Mesenchymal stem cell (in vitro differentiated cells and primary cell): ENCODE results near the gene KCNS1.
A peak's percentile ranks its signal among the peaks of the same experiment; 100 is the strongest.

Source experiments
- DNase-seq: peaks from one replicate; pipeline ENCODE4 v3.0.0-alpha.2; 2013
- H2AFZ ChIP-seq: one replicate; pipeline ENCODE4 v1.6.1; 2013; ENCODE audit warnings: low read depth, mild to moderate bottlenecking, control low read depth, inconsistent platforms, low read length, moderate library complexity
- H2AK5ac ChIP-seq: 2 replicates; pipeline ENCODE4 v1.6.1; 2013; ENCODE audit warnings: low read length, moderate library complexity, mild to moderate bottlenecking, inconsistent platforms; ENCODE audit not compliant: severe bottlenecking
- H2BK120ac ChIP-seq: one replicate; pipeline ENCODE4 v1.6.1; 2013; ENCODE audit warnings: low read depth, mild to moderate bottlenecking, inconsistent platforms, low read length, moderate library complexity
- H2BK12ac ChIP-seq, 2 experiments: one replicate each; pipeline ENCODE4 v1.6.1; 2013; ENCODE audit warnings: inconsistent platforms in 2 of 2, low read length in 2 of 2, mild to moderate bottlenecking in 2 of 2, moderate library complexity in 2 of 2, control low read depth in 1 of 2
- H2BK15ac ChIP-seq: one replicate; pipeline ENCODE4 v1.6.1; 2013; ENCODE audit warnings: mild to moderate bottlenecking, low read depth, inconsistent platforms; ENCODE audit not compliant: poor library complexity, severe bottlenecking
- H2BK5ac ChIP-seq: 2 replicates; pipeline ENCODE4 v1.6.1; 2013; ENCODE audit warnings: low read depth, mild to moderate bottlenecking, low read length, control low read depth, inconsistent platforms; ENCODE audit not compliant: poor library complexity, severe bottlenecking
- H3K14ac ChIP-seq, 2 experiments: one replicate each; pipeline ENCODE4 v1.6.1; 2013; ENCODE audit warnings: inconsistent platforms in 2 of 2, low read length in 2 of 2, control low read depth in 1 of 2, mild to moderate bottlenecking in 1 of 2, moderate library complexity in 1 of 2
- H3K18ac ChIP-seq, 2 experiments: one replicate each; pipeline ENCODE4 v1.6.1; 2013; ENCODE audit warnings: inconsistent platforms in 2 of 2, low read length in 2 of 2, control low read depth in 1 of 2, low read depth in 1 of 2, mild to moderate bottlenecking in 1 of 2
- H3K23ac ChIP-seq, 2 experiments: one replicate each; pipeline ENCODE4 v1.6.1; 2013; ENCODE audit warnings: inconsistent platforms in 2 of 2, low read length in 2 of 2, mild to moderate bottlenecking in 2 of 2, moderate library complexity in 2 of 2, control low read depth in 1 of 2
- H3K27ac ChIP-seq: 2 replicates; pipeline ENCODE4 v1.5.1; 2013; ENCODE audit warnings: mild to moderate bottlenecking, moderate library complexity, low read length, control low read depth, inconsistent platforms; ENCODE audit not compliant: poor library complexity, severe bottlenecking
- H3K27me3 ChIP-seq, 2 experiments: 2 replicates each; pipeline versions ENCODE4 v1.6.1 to v1.7.0; 2013; ENCODE audit warnings: low read length in 2 of 2, mild to moderate bottlenecking in 2 of 2, moderate library complexity in 2 of 2, control low read depth in 1 of 2, inconsistent platforms in 1 of 2; ENCODE audit not compliant: control insufficient read depth in 1 of 2, insufficient read depth in 1 of 2
- H3K36me3 ChIP-seq, 2 experiments: 2 replicates each; pipeline versions ENCODE4 v1.6.1 to v1.7.0; 2013; ENCODE audit warnings: low read length in 2 of 2, control low read depth in 1 of 2, inconsistent platforms in 1 of 2, low read depth in 1 of 2, mild to moderate bottlenecking in 1 of 2; ENCODE audit not compliant: insufficient read depth in 2 of 2, control insufficient read depth in 1 of 2
- H3K4ac ChIP-seq, 2 experiments: one replicate each; pipeline ENCODE4 v1.6.1; 2013; ENCODE audit warnings: inconsistent platforms in 2 of 2, low read length in 2 of 2, mild to moderate bottlenecking in 2 of 2, moderate library complexity in 2 of 2, control low read depth in 1 of 2, low read depth in 1 of 2
- H3K4me1 ChIP-seq: 2 replicates; pipeline ENCODE4 v1.6.1; 2013; ENCODE audit warnings: low read depth, low read length, control low read depth; ENCODE audit not compliant: control insufficient read depth, insufficient read depth
- H3K4me2 ChIP-seq: 2 replicates; pipeline ENCODE4 v1.6.1; 2013; ENCODE audit warnings: low read length, mild to moderate bottlenecking, inconsistent platforms; ENCODE audit not compliant: poor library complexity, severe bottlenecking
- H3K4me3 ChIP-seq, 2 experiments: 2 replicates each; pipeline versions ENCODE4 v1.5.1 to v1.7.0; 2013; ENCODE audit warnings: low read length in 2 of 2, mild to moderate bottlenecking in 2 of 2, control low read depth in 1 of 2, low read depth in 1 of 2; ENCODE audit not compliant: insufficient read depth in 1 of 2
- H3K79me1 ChIP-seq: replicated peaks from 2 replicates; pipeline ENCODE4 v1.6.1; 2013; ENCODE audit warnings: mild to moderate bottlenecking, control low read depth, low read length, inconsistent platforms; ENCODE audit not compliant: poor library complexity, severe bottlenecking
- H3K9ac ChIP-seq: 2 replicates; pipeline ENCODE4 v1.7.0; 2013; ENCODE audit warnings: mild to moderate bottlenecking, low read length, moderate library complexity
- H3K9me3 ChIP-seq: 2 replicates; pipeline ENCODE4 v1.7.0; 2013; ENCODE audit warnings: mild to moderate bottlenecking, low read length; ENCODE audit not compliant: control insufficient read depth
- H4K8ac ChIP-seq: one replicate; pipeline ENCODE4 v1.6.1; 2013; ENCODE audit warnings: inconsistent platforms, mild to moderate bottlenecking, low read length, moderate library complexity
- H4K91ac ChIP-seq: one replicate; pipeline ENCODE4 v1.6.1; 2013; ENCODE audit warnings: mild to moderate bottlenecking, low read length, inconsistent platforms
- WGBS: methylation state at CpG from one replicate; pipeline ENCODE4 v1.1.7; 2013; ENCODE audit warnings: mixed read lengths; 5-methylcytosine and 5-hydroxymethylcytosine counted together

Gene KCNS1

DNA sequence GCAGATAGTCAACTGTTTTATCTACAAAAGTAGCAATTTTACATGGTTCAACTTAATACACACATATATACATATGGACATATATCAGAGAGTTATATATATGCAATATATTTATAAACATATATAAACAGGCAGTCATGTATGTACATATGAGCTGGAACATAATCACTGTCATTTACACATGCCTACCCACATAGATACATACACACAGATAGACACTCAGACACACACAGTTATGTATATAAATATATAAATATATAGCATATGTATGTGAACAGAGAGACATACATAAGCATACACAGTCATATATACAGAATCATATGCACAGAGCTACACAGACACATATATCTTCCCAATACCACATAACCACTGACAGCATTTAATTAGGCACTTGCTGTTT, 11.8 kb upstream of the KCNS1 start:
- Histone ChIP-seq H2AK5ac (no peak overlapping the region), H3K23ac (no peak overlapping the region), H3K27ac (no peak overlapping the region), H3K4me2 (no peak overlapping the region), H3K4ac (no peak overlapping the region), H4K8ac (no peak overlapping the region), H3K9ac (no peak overlapping the region), H2BK120ac (no peak overlapping the region), H3K14ac (no peak overlapping the region), H2BK15ac (no peak overlapping the region), H2BK5ac (no peak overlapping the region), H2BK12ac (no peak overlapping the region), H3K27me3 (peaks cover 28 to 78% of the 10 kb centered on the region in 2 experiments), H3K18ac (no peak overlapping the region), H3K79me1 (no peaks in the 10 kb centered on the region), H4K91ac (no peak overlapping the region), H3K4me1 (peaks cover 3% of the 10 kb centered on the region), H3K9me3 (no peaks in the 10 kb centered on the region), H3K4me3 (no peak overlapping the region), H3K36me3 (no peaks in the 10 kb centered on the region), H2AFZ (no peak overlapping the region)
- no peak for DNase-seq

DNA sequence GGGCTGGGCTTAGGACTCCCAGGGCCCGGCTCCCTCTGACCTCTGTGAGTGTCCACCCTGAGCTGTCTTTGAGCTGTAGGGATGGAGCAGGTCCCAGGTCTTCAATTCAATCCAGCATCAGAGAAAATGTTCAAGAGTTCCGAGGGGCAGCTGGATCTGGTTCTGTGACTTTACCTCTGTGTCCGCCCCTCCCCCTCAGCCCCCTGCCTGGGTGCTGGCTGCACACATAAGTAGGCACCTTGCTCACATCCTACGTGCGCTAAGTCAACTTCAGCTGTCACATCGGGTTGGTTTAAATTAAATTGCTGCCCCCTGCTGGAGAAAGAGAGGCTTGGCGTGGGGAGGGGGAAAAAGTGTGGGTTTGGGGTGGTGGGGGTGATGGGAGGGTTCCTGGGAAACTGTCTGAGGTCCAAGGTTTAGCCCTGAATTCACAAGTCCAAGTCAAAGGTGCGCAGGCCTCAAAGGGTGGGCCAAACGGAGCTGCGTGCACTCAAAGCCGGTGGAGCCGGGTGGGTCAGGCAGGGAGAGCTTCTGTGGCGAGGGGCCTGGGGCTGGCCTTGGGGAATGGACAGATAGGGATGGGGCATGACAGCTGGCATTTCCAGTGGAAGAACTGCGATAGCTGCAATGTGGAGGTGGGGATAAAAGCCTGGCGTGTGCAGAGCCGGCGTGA, 11.0 kb upstream of the KCNS1 start:
- Histone ChIP-seq H3K27ac (no peak overlapping the region), H3K9ac (no peak overlapping the region), H2BK15ac (no peak overlapping the region), H3K79me1 (no peaks in the 10 kb centered on the region), H3K23ac (no peak overlapping the region), H3K4ac (no peak overlapping the region), H3K9me3 (no peaks in the 10 kb centered on the region), H2AK5ac (no peak overlapping the region), H2BK12ac (no peak overlapping the region), H3K4me1 (peaks cover 3% of the 10 kb centered on the region), H2BK120ac (no peak overlapping the region), H3K18ac (no peak overlapping the region), H2BK5ac (no peak overlapping the region), H3K27me3 (peaks cover 28 to 76% of the 10 kb centered on the region in 2 experiments), H2AFZ (no peak overlapping the region), H3K4me3 (no peak overlapping the region), H3K4me2 (no peak overlapping the region), H4K8ac (no peak overlapping the region), H3K36me3 (no peaks in the 10 kb centered on the region), H3K14ac (no peak overlapping the region), H4K91ac (no peak overlapping the region)
- peak; percentile 21 for DNase-seq
- 54% methylated on average over 13 of the region's 17 CpGs for WGBS

DNA sequence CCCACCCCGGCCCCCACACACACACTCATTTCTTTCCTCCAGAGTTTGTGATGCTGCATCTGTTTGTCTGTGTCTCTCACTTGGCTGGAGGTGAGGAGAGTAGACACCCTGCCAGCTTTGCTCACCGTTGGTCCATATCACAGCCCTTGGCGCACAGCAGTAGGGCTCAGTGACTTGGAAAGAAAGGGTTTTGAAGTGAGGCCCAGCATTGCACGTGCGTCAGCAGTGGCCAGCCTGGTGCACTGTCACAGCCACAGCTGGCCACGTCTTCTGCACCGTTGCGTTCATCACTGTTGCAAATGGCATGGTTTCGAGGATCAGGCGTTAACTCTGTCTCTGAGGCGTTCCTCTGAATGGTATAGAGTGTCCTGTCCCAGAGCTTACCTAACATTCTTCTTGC, 10.4 kb upstream of the KCNS1 start:
- H3K14ac ChIP-seq = peak overlapping the region in 1 of 2 experiments; percentile 0
- H2BK120ac ChIP-seq = no peak overlapping the region
- H3K36me3 ChIP-seq = no peaks in the 10 kb centered on the region
- no peak overlapping the region for H4K91ac ChIP-seq
- no peak overlapping the region for H3K27ac ChIP-seq
- H3K4me1 ChIP-seq = peaks cover 3% of the 10 kb centered on the region
- H3K18ac ChIP-seq = no peak overlapping the region
- H3K9ac ChIP-seq = no peak overlapping the region
- no peak overlapping the region for H2BK5ac ChIP-seq
- H2AK5ac ChIP-seq = no peak overlapping the region
- H3K23ac ChIP-seq = no peak overlapping the region
- H3K4me2 ChIP-seq = no peak overlapping the region
- DNase-seq = no peak
- peaks cover 28 to 83% of the 10 kb centered on the region in 2 experiments for H3K27me3 ChIP-seq
- H2BK15ac ChIP-seq = no peak overlapping the region
- no peak overlapping the region for H2AFZ ChIP-seq
- no peak overlapping the region for H3K4me3 ChIP-seq
- H3K4ac ChIP-seq = no peak overlapping the region
- no peaks in the 10 kb centered on the region for H3K79me1 ChIP-seq
- no peak overlapping the region for H2BK12ac ChIP-seq
- H4K8ac ChIP-seq = no peak overlapping the region
- 91% methylated on average over 10 of the region's 11 CpGs for WGBS
- H3K9me3 ChIP-seq = no peaks in the 10 kb centered on the region

DNA sequence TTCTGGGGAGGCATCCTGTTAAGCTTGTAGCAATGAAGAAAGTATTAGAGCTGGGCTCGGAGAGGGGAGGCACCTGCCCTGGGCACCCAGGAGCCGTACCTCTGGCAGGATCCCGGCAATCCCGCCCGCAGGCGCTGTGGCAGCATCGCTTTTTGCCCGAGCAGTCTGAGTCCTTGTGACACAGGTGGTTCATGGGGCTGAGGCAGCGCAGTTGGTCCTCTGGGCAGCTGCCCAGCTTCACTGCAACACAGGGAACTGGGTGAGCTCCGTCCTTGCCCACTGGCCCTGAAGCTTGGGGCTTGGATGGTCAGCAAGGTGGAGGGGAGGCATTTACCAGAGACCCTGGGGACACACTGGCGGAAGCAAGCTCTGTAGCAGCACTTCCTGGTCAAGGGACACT, 9.4 kb upstream of the KCNS1 start:
- H2AFZ ChIP-seq = no peak overlapping the region
- H3K36me3 ChIP-seq = no peaks in the 10 kb centered on the region
- no peak overlapping the region for H3K23ac ChIP-seq
- H2BK12ac ChIP-seq = no peak overlapping the region
- H2BK5ac ChIP-seq = no peak overlapping the region
- no peak overlapping the region for H4K8ac ChIP-seq
- no peaks in the 10 kb centered on the region for H3K79me1 ChIP-seq
- H3K27ac ChIP-seq = no peak overlapping the region
- no peak overlapping the region for H2BK120ac ChIP-seq
- no peak overlapping the region for H3K18ac ChIP-seq
- H2AK5ac ChIP-seq = no peak overlapping the region
- H4K91ac ChIP-seq = no peak overlapping the region
- no peak for DNase-seq
- no peak overlapping the region for H3K4me3 ChIP-seq
- H3K4me2 ChIP-seq = no peak overlapping the region
- H3K9ac ChIP-seq = no peak overlapping the region
- H2BK15ac ChIP-seq = no peak overlapping the region
- WGBS = 90% methylated on average over 11 of the region's 11 CpGs
- H3K14ac ChIP-seq = no peak overlapping the region
- no peaks in the 10 kb centered on the region for H3K9me3 ChIP-seq
- peaks cover 21 to 75% of the 10 kb centered on the region in 2 experiments for H3K27me3 ChIP-seq
- no peak overlapping the region for H3K4ac ChIP-seq
- peaks cover 6% of the 10 kb centered on the region for H3K4me1 ChIP-seq
